ENCODE results near the gene SNRPF. TPM values are rescaled to one million over a fixed set of nuclear protein-coding genes. Genes with fewer than 3 reads are reported as not detected.

SNRPF gene
- total RNA-seq, 1 donor from 2014 or later = 38.5 TPM

- no peaks in the 10 kb centered on the region for H3K27me3 Mint-ChIP-seq (ENCODE audit: unreplicated experiment)
- no peaks in the 10 kb centered on the region for H3K4me1 Mint-ChIP-seq (ENCODE audit: low read depth, unreplicated experiment)
- DNase-seq = peak; percentile 24
- H3K27ac Mint-ChIP-seq (ENCODE audit: unreplicated experiment) = no peak overlapping the region
- no peak overlapping the region for H3K4me3 Mint-ChIP-seq (ENCODE audit: unreplicated experiment)
- TF ChIP-seq CTCF (IDR thresholded peaks at IDR 0.05; ENCODE audit: partially characterized antibody, unreplicated experiment) = peak; percentile 36
- H3K36me3 Mint-ChIP-seq (ENCODE audit: unreplicated experiment) = no peaks in the 10 kb centered on the region
- H3K9me3 Mint-ChIP-seq (ENCODE audit: unreplicated experiment) = no peaks in the 10 kb centered on the region
These were observed 38.6 kb upstream of the SNRPF start for GRCh38 chr12:95820096-95820703.

- no peaks in the 10 kb centered on the region for H3K36me3 Mint-ChIP-seq (ENCODE audit: unreplicated experiment)
- H3K4me1 Mint-ChIP-seq (ENCODE audit: low read depth, unreplicated experiment) = no peaks in the 10 kb centered on the region
- no peak overlapping the region for H3K27ac Mint-ChIP-seq (ENCODE audit: unreplicated experiment)
- no peak overlapping the region for H3K4me3 Mint-ChIP-seq (ENCODE audit: unreplicated experiment)
- DNase-seq = no peak
- no peak for TF ChIP-seq CTCF (IDR thresholded peaks at IDR 0.05; ENCODE audit: partially characterized antibody, unreplicated experiment)
- peaks cover 2% of the 10 kb centered on the region for H3K27me3 Mint-ChIP-seq (ENCODE audit: unreplicated experiment)
- no peaks in the 10 kb centered on the region for H3K9me3 Mint-ChIP-seq (ENCODE audit: unreplicated experiment)
These were observed 29.4 kb upstream of the SNRPF start for GRCh38 chr12:95829395-95829794.

GRCh38 chr12:95830335-95831089 is 28.2 kb upstream of the SNRPF start:
- H3K36me3 Mint-ChIP-seq (ENCODE audit: unreplicated experiment) = no peaks in the 10 kb centered on the region
- H3K4me3 Mint-ChIP-seq (ENCODE audit: unreplicated experiment) = no peak overlapping the region
- no peak overlapping the region for H3K27ac Mint-ChIP-seq (ENCODE audit: unreplicated experiment)
- no peak for TF ChIP-seq CTCF (IDR thresholded peaks at IDR 0.05; ENCODE audit: partially characterized antibody, unreplicated experiment)
- DNase-seq = no peak
- no peaks in the 10 kb centered on the region for H3K4me1 Mint-ChIP-seq (ENCODE audit: low read depth, unreplicated experiment)
- no peaks in the 10 kb centered on the region for H3K9me3 Mint-ChIP-seq (ENCODE audit: unreplicated experiment)
- peaks cover 2% of the 10 kb centered on the region for H3K27me3 Mint-ChIP-seq (ENCODE audit: unreplicated experiment)

- no peak overlapping the region for H3K4me3 Mint-ChIP-seq (ENCODE audit: unreplicated experiment)
- H3K9me3 Mint-ChIP-seq (ENCODE audit: unreplicated experiment) = peaks cover 2% of the 10 kb centered on the region
- H3K4me1 Mint-ChIP-seq (ENCODE audit: low read depth, unreplicated experiment) = no peaks in the 10 kb centered on the region
- H3K27me3 Mint-ChIP-seq (ENCODE audit: unreplicated experiment) = no peaks in the 10 kb centered on the region
- H3K36me3 Mint-ChIP-seq (ENCODE audit: unreplicated experiment) = no peaks in the 10 kb centered on the region
- no peak for DNase-seq
- no peak for TF ChIP-seq CTCF (IDR thresholded peaks at IDR 0.05; ENCODE audit: partially characterized antibody, unreplicated experiment)
- no peak overlapping the region for H3K27ac Mint-ChIP-seq (ENCODE audit: unreplicated experiment)
These were observed 24.2 kb upstream of the SNRPF start for GRCh38 chr12:95834572-95834971.

- Mint-ChIP-seq H3K36me3 (ENCODE audit: unreplicated experiment) (no peaks in the 10 kb centered on the region), H3K27ac (ENCODE audit: unreplicated experiment) (no peak overlapping the region), H3K4me3 (ENCODE audit: unreplicated experiment) (no peak overlapping the region), H3K9me3 (ENCODE audit: unreplicated experiment) (peaks cover 2% of the 10 kb centered on the region), H3K27me3 (ENCODE audit: unreplicated experiment) (no peaks in the 10 kb centered on the region), H3K4me1 (ENCODE audit: low read depth, unreplicated experiment) (no peaks in the 10 kb centered on the region)
- DNase-seq = no peak
- TF ChIP-seq CTCF (IDR thresholded peaks at IDR 0.05; ENCODE audit: partially characterized antibody, unreplicated experiment) = no peak
These were observed 22.6 kb upstream of the SNRPF start for GRCh38 chr12:95836185-95836609.

Data from glutamatergic neuron (in vitro differentiated cells).